Right forelimb (tissue), 1 donor: ENCODE data around the gene TSPAN16.
A peak's percentile ranks its signal among the peaks of the same experiment; 100 is the strongest.
"Not testable (repeated sequence)": the region's sequence is repeated elsewhere in the genome, so short reads cannot be mapped to it uniquely, and the experiment has no call there.

Experiments
- DNase-seq: peaks from one replicate; pipeline ENCODE4 v3.0.0-alpha.2; 2018

Gene TSPAN16

DNA sequence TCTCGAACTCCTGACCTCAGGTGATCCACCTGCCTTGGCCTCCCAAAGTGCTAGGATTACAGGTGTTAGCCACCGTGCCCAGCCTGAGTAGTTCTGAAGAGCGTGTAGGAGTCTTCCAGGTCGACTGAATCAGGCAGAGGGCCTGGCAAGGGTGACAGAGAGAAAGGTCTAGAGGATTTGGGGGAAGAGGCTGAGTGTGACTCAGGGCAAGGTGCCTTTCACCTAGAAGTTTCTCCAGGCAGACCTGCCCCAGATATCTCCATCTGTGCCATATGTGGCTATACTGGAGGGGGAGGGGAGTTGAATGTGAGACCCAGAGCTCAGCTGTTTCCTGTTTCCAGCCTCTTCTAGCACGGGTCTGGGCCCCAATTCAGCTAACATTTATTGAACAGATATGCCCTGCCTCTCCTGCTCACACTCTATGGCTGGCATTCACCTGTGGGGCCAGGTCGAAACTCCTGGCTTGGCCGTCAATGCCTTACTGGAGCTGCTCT, 51.6 kb downstream of the TSPAN16 start:
- DNase-seq: no peak

DNA sequence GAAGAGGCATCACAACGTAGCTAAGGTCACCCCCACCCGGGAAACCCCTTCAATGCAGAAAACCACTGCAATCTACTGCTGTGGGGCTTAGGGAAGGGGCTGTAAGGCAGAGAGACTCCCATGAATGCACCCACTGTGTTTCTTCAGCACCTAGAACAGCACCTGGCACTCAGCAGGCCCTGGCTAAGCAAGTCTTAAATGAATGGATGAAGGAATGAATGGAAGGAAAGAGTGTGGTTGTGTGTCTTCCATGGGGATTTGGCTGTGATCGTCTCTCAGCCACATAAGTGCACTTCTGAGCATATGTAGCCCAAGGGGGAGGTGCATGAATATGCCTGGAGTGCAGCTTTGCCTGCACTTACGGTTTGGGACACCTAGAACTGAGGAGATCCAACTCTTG, 53.2 kb downstream of the TSPAN16 start:
- no peak for DNase-seq

DNA sequence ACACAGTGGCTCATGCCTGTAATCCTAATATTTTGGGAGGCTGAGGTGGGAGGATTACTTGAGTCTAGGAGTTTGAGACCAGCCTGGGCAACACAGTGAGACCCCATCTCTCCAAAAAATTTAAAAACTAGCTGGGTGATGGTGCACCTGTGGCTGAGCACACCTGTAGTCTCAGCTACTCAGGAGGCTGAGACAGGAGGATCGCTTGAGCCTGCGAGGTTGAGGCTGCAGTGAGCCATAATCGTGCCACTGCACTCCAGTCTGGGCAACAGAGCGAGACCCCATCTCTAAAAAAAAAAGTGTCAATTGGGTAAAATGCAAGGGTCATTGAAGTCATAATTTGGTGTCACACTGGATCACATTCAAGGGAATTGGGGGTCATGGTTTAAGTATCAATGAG, 58.1 kb downstream of the TSPAN16 start:
- not testable (repeated sequence) for DNase-seq

DNA sequence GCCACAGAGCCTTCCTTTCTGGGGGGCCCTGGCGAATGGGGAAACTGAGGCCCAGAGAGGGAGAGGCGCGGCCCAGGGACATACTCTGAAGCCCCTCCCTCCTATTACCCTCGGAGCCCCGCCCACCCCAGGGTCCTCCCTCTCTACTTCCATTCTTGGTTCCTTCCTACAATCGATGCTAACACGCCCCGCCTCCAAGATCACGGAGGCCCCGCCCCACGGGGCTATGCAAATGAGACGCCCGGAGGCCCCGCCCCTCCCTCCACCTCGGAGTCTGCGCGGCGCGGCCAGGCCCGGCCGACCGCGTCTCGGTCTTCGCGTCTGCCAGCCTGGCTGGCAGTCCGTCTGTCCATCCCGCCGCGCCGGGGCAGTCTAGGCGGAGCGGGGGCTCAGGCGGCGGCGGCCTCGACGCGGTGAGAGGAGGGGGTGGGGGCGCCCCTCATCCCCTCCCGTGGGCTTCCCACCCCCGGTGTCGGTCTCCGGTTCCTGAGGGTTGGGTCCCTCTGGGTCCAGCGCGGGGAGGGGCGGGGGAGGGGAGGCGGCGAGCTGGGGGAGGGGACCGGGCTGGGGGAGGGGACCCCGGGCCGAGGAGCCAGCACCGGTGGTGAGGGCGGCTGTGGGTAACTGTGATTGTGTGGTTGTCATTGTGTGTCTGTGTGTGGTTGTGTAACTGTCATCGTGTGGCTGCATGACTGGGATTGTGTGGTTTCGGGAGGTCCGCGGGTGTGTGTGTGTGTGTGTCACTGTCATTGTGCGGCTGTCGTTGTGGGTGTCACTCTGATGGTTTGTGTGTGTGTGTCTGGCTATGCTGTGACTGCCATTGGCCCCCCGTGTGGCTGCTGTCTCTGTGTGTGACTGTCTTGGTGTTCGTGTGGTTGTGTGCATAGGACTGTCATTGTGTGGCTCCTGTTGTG, 59.5 kb downstream of the TSPAN16 start, which contains the start of gene PLPPR2:
Gene PLPPR2, plus strand, starts transcription at position 273 of the 914 bp plus-strand sequence. CDS start 2,242 bp downstream, outside the sequence.
- peak; percentile 90 for DNase-seq

DNA sequence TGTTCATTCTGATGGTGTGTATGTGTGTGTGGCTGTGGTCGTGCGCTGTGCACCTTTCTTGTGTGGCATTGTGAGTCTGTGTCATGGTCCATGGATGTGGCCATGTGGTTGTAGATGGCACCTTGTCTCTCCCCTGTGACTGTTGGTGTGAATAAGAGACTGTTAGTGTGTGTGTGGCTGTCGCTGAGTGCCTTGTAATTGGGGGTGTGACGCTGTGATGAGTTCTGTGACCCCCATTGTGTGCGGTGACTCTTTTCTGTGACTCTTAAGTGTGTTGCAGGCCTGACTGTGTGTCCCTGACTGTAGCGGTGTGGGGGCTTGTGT, 60.1 kb downstream of the TSPAN16 start:
- DNase-seq: no peak

DNA sequence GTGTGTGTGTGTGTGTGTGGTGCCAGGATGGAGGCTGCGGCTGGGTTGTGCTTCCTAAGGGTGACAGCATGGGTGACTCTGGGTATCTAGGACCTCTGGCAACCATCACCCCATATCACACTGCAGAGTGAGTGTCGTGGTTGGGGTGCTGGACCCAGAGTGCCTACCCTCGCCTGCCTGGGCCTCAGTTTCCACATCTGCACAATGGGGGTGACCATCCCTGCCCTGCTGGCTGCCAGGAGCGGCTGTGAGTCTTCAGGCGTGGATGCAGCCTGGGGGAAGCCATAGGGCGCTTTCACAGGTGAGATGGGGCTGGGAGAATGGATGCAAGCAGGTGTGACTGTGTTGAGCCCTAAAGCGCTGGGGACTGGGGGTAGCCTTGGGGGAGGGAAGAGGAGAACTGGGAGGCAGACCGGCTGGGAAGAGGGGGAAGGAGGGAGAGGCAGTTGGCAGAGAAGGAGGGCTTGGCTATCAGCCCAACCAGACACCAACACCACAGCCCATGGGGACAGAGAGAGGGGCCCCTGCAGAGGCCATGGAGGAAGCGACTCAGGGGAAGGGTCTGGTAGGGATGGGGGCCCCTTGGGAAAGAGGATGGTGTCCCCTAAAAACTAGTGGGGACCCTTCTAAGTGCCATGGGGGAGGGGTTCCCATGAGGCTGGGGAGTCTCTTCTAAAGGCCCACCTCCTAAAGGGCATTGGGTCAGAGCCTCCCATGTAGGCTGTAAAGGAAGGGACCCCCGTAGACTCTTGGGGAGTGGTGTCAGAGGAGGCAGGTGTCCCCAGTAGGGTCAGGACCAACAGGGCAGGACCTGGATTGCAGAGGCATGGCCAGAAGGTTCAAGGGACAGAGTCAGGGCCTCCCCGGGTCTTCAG, 61.0 kb downstream of the TSPAN16 start:
- no peak for DNase-seq

DNA sequence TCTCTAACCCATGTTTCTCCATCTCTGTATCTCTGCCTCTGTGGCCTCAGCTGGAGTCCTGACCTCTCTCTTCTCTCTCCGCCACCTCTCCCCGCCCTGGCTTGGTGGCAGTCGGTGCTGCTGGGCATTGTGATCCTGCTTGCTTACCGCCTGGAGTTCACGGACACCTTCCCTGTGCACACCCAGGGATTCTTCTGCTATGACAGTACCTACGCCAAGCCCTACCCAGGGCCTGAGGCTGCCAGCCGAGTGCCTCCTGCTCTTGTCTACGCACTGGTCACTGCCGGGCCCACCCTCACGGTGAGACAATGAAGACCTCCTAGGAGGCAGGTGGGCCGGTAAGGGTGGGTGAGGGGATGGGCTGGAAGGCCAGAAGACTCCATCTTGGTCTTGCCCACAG, 63.5 kb downstream of the TSPAN16 start:
- DNase-seq: no peak

DNA sequence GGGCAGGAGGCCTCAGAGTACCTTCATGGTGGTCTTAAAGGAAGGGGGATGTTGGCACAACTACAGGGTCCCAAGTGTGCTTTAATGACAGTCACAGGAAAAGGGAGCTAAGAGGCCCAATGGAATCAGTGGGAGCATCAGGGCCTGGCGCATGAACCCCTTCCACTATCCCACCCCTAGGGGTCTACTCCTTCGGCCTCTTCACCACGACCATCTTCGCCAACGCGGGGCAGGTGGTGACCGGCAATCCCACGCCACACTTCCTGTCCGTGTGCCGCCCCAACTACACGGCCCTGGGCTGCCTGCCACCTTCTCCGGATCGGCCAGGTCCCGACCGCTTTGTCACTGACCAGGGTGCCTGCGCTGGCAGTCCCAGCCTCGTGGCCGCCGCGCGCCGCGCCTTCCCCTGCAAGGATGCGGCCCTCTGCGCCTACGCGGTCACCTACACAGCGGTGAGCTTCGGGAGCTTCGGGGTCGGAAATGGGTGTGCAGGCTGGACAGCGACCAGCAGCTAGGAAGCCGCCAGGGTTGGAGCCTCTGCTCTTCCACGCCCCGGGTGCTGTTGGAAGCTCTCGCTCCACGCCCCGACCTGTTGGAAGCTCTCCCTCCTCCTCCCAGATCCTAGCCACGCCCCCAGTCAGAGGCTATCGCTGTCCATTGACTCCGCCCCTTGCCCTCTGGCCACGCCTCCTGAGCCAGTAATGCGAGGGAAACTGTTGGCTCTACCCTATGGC, 65.2 kb downstream of the TSPAN16 start:
- DNase-seq: no peak

DNA sequence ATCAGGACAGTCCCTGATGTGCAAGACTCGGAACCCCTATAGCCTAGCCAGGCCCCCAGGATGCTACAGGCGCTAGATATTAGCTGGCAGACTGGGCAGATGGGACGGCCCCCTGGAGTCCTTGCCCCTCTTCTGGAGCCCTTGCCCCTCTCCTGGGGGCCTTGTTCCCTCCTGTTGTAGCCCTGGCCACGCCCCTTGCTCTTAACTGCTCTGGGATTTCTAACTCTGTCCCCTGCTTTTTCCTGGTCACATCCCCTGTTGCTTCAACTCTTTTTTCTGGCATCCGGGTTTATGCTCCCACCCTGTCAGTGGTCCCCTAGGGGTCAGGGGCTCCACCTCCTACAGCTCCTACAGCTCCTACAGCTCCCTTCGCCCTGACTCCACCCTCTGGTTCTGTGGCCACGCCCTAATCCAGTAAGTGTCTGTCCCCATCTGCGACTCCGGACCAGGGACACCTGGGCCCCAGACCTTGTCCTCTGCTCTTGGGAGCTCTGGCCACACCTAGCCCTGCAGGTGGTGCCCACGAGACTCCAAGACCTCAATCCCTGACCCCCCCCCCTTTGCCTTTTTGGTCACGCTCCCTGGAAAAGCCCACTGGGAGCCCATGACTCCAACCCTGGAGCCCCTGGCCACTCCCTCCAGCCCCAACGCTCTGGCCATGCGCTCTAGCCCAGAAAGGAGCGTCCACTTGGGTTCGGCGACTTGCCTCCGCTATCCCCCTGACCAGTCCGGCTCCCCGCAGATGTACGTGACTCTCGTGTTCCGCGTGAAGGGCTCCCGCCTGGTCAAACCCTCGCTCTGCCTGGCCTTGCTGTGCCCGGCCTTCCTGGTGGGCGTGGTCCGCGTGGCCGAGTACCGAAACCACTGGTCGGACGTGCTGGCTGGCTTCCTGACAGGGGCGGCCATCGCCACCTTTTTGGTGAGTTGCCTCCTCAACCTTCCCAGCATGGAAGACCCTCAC, 66.1 kb downstream of the TSPAN16 start:
- no peak for DNase-seq

DNA sequence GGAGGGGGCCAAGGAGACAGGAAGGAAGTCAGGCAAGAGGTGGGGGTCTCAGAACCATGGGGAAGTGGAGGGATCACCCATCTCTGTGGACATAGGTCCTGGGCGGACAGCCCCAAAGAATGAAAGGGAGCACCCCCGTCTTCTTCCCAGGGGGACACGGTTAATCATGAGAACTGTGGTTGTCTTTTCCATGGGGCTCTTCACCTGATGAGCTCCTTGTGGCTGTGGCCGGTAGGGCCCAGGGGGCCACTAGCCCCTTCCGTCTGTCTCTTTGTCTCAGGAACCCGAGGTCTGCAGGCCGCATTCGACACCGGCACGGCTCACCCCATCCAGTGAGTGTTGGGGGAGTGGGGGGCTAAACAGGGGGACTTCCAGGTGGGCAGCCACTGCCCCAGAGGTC, 67.9 kb downstream of the TSPAN16 start:
- no peak for DNase-seq

DNA sequence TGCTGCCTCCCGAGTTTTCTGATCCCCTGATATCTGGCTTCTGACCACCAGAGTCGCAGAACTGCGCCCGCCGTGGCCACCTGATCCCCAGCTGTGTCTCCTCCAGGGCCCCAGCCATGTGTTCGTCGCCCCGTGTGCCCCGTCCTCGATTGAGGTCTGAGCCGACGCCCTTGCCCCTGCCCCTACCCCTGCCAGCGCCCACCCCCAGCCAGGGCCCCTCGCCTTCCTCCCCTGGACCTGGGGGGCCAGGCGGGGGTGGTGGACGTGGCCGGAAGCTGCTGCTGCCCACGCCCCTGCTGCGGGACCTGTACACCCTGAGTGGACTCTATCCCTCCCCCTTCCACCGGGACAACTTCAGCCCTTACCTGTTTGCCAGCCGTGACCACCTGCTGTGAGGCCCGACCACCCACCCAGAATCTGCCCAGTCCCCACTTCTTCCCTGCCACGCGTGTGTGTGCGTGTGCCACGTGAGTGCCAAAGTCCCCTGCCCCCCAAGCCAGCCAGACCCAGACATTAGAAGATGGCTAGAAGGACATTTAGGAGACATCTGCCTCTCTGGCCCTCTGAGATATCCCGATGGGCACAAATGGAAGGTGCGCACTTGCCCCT, 68.4 kb downstream of the TSPAN16 start:
- no peak for DNase-seq

DNA sequence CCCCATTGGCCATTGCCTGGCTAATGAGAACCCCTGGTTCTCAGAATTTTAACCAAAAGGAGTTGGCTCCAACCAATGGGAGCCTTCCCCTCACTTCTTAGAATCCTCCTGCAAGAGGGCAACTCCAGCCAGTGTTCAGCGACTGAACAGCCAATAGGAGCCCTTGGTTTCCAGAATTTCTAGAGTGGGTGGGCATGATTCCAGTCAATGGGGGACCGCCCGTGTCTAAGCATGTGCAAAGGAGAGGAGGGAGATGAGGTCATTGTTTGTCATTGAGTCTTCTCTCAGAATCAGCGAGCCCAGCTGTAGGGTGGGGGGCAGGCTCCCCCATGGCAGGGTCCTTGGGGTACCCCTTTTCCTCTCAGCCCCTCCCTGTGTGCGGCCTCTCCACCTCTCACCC, 69.0 kb downstream of the TSPAN16 start:
- DNase-seq: no peak
